GM19240 (cell line): ENCODE results near the gene JAK3.
A peak's percentile ranks its signal among the peaks of the same experiment; 100 is the strongest.

Experiments
- DNase-seq: peaks from one replicate; pipeline ENCODE4 v3.0.0; 2011; ENCODE audit warnings: low spot score; ENCODE audit not compliant: insufficient read length

The JAK3 gene

GRCh38 chr19:17841810-17842662, 5.7 kb downstream of the JAK3 start:
- no peak for DNase-seq

DNA sequence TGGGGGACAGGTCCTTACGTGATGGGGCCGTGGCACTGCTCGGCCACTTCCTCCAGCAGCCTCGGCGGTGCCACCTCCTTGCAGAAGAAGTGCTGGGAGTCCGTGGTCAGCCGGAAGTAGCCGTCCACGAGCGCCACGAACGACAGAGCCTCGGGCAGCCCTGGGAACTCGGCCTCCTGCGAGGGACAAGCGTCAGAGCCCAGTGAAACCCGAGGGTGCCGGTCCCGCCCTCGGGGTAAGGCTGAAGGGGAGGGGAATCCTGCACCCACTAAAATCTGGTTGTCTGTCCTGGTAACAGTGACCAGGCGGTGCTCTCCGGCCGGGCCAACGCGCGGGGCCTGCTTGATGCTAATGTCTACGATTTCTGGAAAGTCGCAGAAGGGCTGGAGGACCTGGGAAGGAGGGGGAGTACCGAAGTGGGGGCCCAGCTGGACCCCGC, 6.4 kb downstream of the JAK3 start:
- DNase-seq, result no peak

GRCh38 chr19:17840019-17840418, 7.8 kb downstream of the JAK3 start:
- DNase-seq, result no peak

GRCh38 chr19:17837972-17838371, 9.8 kb downstream of the JAK3 start:
- no peak for DNase-seq

GRCh38 chr19:17836530-17836929, 11.3 kb downstream of the JAK3 start:
- no peak for DNase-seq

- DNase-seq, result no peak
Measured at GRCh38 chr19:17835182-17836006, 12.4 kb downstream of the JAK3 start.

- no peak for DNase-seq
Measured at GRCh38 chr19:17834350-17835181, 13.2 kb downstream of the JAK3 start.

DNA sequence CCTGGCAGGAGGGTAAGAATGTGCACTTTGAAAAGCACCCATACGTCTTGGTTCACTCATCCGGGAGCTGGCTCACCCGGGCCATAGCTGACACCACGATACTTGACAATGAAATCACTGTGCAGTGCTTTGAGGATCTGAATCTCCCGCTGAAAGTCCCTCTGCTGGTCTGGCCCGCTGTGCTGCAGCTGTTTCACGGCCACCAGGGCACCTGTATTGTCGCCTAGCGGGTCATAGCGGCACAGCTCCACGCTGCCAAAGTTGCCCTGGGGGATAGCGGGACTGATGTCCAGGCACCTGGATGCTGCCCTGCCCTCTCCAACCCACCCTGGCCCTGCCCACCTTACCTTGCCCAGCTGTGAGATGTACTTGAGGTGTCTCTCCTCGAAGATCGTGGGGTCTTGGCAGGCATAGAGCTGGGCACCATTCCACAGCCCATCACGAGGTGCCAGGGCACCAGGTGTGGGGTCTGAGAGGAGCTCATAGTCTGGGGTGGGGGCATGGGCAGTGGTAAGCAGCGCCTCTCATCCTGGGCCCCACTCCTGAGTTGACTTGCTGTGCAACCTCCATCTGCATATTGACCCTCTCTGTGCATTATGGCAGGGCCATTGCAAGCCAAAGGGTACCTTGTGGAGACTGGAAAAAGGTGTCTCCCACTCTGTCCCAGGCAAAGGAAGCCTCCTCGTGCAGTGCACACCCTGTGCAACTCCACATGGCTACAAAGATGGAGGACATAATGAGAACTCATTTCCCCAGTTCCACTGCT, 15.2 kb downstream of the JAK3 start:
- DNase-seq, result no peak

DNA sequence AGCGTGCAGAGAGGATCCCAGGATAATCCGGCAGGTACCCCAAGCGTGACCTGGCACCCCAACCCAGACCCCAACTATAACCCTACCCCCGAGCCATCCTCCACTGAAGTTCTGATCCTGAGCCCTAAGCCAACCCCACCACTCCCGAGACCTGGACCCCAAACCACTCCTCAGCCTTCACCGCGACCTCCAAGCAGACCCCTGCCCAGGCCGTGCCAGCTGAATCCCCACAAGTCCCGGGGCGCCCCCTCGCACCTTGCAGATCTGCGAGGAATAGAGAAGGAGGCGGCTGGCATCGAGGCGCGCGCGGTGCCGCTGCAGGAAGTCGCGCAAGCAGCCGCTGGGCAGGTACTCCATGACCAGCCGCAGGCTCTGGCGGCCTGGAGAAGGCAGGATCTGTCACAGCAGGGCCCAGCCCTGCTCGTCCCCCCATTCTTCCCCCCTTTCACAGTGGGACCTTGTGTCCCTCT, 16.3 kb downstream of the JAK3 start:
- DNase-seq, result no peak

GRCh38 chr19:17830567-17831418, 17.0 kb downstream of the JAK3 start:
- peak; percentile 51 for DNase-seq

GRCh38 chr19:17829855-17830566, 17.8 kb downstream of the JAK3 start:
- no peak for DNase-seq

- no peak for DNase-seq
Measured at GRCh38 chr19:17826508-17827056, 21.2 kb downstream of the JAK3 start.

- no peak for DNase-seq
Measured at GRCh38 chr19:17824339-17824738, 23.4 kb downstream of the JAK3 start.

DNA sequence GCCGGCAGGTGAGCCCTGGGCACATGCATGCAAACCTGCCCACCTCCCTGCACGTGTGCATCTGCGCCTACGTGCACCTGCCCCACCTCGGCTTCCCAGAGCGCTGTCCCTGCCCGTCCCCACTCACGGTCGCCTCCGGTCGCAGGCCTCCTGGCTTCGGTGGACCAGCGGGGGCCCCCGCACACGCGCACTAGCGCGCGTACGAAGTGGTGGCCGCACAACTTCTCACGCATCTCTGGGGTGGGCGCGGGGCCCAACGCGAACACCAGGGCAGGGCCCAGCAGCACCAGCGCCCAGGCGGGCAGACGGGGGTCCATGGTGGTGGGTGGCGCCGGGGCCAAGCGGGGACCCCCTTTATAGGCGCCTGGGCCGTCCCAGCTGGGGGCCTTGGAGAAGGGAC, 26.6 kb downstream of the JAK3 start, which contains the start of gene INSL3:
Gene INSL3 (minus strand): TSS at position 330 of the 400 bp plus-strand sequence. CDS start 13 bp downstream, at position 317.
- no peak for DNase-seq

DNA sequence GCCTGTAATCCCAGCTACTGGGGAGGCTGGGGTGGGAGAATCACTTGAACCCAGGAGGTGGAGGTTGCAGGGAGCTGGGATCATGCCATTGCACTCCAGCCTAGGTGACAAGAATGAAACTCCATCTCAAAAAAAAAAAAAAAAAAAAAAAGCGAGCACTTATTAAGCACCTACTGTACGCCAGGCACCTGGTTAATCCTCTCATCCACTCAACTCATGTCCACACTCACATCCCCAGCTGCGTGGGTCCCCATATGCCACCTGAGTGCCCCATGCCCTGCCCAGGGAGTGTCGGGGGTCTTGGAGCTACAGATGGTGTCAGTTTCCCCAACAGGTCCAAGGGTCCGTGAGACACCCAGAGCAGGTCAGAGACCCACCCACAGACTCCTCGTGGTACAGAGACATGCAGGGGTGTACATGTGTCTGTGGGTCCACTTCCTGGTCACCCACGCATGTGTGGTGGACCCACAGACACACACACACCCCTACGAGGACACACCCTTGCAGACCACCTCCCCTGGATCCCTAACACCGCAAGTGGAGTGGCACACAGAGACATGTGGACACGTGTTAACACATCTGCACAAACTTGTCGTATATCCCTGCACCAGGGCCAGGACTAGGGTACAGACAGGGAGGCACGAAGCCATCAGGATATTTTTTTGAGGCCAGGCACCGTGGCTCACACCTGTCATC, 30.0 kb downstream of the JAK3 start:
- no peak for DNase-seq

GRCh38 chr19:17812099-17812498, 35.7 kb downstream of the JAK3 start:
- no peak for DNase-seq

- DNase-seq, result no peak
Measured at GRCh38 chr19:17811681-17812080, 36.1 kb downstream of the JAK3 start.

- DNase-seq, result no peak
Measured at GRCh38 chr19:17811103-17811502, 36.7 kb downstream of the JAK3 start.
